ENCODE results near the gene BNC1.

The BNC1 gene

DNA sequence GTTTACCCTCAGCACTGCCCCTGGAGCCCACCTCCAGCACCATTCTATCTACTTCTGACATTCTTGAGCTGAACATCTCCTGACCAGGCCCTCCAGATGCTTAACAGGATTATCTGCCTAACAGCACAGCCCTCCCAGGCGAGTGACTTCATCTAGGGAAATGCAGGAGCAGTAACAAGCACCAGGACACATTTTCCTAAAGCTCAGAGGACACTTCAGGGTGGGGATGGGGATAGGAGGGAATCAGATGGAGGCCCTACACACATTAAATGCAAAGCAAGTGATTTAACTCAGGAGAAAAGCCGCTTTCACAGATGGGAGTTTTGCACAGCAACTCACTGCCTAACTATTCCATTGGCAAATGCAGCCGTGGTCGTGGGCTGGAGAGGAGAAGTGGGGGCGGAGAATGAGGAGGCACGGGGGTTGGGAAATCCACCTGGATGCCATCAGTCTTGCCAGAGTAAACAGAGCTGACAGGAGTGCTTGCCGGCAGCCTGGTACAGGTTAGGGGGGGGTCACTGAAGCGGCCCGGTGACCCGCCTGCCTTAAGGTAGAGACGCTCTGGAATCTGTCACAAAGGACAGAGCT lies 21.3 kb upstream of the BNC1 start:
- no peak for TF ChIP-seq ZFP30 (CRISPR knock-in tag; IDR thresholded peaks at IDR 0.05)
- TF ChIP-seq ESRRG (CRISPR knock-in tag; IDR thresholded peaks at IDR 0.05): no peak
- no peak for TF ChIP-seq TCF4 (CRISPR knock-in tag; IDR thresholded peaks at IDR 0.05; ENCODE audit: borderline replicate concordance)
- TF ChIP-seq, protein P1, sequence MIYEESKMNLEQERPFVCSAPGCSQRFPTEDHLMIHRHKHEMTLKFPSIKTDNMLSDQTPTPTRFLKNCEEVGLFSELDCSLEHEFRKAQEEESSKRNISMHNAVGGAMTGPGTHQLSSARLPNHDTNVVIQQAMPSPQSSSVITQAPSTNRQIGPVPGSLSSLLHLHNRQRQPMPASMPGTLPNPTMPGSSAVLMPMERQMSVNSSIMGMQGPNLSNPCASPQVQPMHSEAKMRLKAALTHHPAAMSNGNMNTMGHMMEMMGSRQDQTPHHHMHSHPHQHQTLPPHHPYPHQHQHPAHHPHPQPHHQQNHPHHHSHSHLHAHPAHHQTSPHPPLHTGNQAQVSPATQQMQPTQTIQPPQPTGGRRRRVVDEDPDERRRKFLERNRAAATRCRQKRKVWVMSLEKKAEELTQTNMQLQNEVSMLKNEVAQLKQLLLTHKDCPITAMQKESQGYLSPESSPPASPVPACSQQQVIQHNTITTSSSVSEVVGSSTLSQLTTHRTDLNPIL (CRISPR knock-in tag; IDR thresholded peaks at IDR 0.05; ENCODE audit: low read depth): no peak
- no peak for TF ChIP-seq CSDC2 (CRISPR knock-in tag; IDR thresholded peaks at IDR 0.05)
- no peak for TF ChIP-seq ZNF70 (CRISPR knock-in tag; IDR thresholded peaks at IDR 0.05)
- no peak for ATAC-seq

DNA sequence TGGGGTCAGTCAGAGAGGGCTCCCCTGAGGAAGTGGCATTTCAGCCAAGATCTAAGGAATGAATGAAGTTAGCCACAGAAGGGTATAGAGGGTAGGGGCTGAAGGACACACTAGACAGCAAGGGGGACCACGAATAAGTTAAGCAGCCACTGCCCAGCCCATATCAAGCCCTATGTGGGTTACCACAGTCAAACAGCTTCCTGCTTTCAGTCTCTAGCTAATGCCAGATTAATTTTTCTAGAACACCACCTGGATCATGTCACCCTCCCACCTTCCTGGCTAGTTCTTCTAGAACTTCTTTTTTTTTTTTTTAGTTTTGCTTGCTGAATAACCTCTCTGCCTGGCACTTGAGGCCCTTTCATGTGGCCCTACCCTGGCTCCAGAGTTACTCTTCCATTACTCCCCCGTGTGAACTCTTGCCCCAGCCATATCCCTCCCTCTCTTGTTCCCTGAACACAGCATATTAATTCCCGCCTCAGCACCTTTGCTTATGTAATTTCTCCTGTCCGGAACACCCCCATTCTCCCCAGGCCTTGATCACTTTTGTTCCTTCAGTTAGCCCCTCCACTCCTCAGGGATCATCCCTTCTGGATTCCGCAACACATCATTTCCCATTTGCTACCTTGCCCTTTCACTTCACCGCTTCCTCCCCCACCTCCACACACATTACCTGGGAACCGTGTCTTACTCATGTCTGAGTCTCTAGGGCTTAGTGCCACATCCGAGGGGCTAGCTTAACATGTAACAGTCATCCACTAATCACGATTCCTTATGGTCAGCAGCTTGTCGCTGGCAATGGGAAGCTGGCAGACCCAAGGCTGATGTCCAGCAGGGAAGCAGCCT lies 20.6 kb upstream of the BNC1 start:
- no peak for TF ChIP-seq ZNF70 (CRISPR knock-in tag; IDR thresholded peaks at IDR 0.05)
- TF ChIP-seq, protein P2, sequence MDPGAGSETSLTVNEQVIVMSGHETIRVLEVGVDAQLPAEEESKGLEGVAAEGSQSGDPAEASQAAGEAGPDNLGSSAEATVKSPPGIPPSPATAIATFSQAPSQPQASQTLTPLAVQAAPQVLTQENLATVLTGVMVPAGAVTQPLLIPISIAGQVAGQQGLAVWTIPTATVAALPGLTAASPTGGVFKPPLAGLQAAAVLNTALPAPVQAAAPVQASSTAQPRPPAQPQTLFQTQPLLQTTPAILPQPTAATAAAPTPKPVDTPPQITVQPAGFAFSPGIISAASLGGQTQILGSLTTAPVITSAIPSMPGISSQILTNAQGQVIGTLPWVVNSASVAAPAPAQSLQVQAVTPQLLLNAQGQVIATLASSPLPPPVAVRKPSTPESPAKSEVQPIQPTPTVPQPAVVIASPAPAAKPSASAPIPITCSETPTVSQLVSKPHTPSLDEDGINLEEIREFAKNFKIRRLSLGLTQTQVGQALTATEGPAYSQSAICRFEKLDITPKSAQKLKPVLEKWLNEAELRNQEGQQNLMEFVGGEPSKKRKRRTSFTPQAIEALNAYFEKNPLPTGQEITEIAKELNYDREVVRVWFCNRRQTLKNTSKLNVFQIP (CRISPR knock-in tag; IDR thresholded peaks at IDR 0.05; ENCODE audit: borderline replicate concordance, low read depth): no peak
- no peak for TF ChIP-seq TCF4 (CRISPR knock-in tag; IDR thresholded peaks at IDR 0.05; ENCODE audit: borderline replicate concordance)
- TF ChIP-seq, protein P3, sequence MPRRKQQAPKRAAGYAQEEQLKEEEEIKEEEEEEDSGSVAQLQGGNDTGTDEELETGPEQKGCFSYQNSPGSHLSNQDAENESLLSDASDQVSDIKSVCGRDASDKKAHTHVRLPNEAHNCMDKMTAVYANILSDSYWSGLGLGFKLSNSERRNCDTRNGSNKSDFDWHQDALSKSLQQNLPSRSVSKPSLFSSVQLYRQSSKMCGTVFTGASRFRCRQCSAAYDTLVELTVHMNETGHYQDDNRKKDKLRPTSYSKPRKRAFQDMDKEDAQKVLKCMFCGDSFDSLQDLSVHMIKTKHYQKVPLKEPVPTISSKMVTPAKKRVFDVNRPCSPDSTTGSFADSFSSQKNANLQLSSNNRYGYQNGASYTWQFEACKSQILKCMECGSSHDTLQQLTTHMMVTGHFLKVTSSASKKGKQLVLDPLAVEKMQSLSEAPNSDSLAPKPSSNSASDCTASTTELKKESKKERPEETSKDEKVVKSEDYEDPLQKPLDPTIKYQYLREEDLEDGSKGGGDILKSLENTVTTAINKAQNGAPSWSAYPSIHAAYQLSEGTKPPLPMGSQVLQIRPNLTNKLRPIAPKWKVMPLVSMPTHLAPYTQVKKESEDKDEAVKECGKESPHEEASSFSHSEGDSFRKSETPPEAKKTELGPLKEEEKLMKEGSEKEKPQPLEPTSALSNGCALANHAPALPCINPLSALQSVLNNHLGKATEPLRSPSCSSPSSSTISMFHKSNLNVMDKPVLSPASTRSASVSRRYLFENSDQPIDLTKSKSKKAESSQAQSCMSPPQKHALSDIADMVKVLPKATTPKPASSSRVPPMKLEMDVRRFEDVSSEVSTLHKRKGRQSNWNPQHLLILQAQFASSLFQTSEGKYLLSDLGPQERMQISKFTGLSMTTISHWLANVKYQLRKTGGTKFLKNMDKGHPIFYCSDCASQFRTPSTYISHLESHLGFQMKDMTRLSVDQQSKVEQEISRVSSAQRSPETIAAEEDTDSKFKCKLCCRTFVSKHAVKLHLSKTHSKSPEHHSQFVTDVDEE (CRISPR knock-in tag; IDR thresholded peaks at IDR 0.05): no peak
- TF ChIP-seq, protein P4, sequence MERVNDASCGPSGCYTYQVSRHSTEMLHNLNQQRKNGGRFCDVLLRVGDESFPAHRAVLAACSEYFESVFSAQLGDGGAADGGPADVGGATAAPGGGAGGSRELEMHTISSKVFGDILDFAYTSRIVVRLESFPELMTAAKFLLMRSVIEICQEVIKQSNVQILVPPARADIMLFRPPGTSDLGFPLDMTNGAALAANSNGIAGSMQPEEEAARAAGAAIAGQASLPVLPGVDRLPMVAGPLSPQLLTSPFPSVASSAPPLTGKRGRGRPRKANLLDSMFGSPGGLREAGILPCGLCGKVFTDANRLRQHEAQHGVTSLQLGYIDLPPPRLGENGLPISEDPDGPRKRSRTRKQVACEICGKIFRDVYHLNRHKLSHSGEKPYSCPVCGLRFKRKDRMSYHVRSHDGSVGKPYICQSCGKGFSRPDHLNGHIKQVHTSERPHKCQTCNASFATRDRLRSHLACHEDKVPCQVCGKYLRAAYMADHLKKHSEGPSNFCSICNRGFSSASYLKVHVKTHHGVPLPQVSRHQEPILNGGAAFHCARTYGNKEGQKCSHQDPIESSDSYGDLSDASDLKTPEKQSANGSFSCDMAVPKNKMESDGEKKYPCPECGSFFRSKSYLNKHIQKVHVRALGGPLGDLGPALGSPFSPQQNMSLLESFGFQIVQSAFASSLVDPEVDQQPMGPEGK (CRISPR knock-in tag; IDR thresholded peaks at IDR 0.05; ENCODE audit: borderline replicate concordance): no peak
- TF ChIP-seq ZFP3 (CRISPR knock-in tag; IDR thresholded peaks at IDR 0.05): no peak
- ATAC-seq: no peak

DNA sequence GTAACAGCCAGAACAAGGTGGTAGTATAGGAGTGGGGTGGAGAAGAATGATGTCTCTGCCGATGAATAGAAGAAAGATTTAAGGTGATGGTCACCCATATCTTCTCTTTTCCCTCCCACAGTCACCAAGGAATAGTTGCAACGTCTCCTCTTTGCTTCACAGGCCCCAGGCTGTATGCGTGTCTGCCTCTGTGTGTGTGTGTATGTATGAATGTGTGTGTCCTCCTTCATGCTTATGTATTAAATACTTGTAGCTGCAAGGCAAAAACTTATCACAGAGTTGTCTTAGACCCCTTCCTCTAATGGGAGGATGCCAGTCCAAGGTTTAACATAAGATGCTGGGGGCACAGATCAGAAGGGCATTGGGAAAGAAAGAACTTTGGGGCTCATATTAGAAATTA lies 19.1 kb upstream of the BNC1 start:
- no peak for ATAC-seq
- no peak for TF ChIP-seq SNAI2 (CRISPR knock-in tag; IDR thresholded peaks at IDR 0.05)
- TF ChIP-seq, protein P1 (CRISPR knock-in tag; IDR thresholded peaks at IDR 0.05; ENCODE audit: low read depth): no peak
- no peak for TF ChIP-seq ZFP3 (CRISPR knock-in tag; IDR thresholded peaks at IDR 0.05)
- TF ChIP-seq BACH2 (CRISPR knock-in tag; IDR thresholded peaks at IDR 0.05; ENCODE audit: borderline replicate concordance): no peak
- TF ChIP-seq ZC3H10 (CRISPR knock-in tag; IDR thresholded peaks at IDR 0.05): no peak

DNA sequence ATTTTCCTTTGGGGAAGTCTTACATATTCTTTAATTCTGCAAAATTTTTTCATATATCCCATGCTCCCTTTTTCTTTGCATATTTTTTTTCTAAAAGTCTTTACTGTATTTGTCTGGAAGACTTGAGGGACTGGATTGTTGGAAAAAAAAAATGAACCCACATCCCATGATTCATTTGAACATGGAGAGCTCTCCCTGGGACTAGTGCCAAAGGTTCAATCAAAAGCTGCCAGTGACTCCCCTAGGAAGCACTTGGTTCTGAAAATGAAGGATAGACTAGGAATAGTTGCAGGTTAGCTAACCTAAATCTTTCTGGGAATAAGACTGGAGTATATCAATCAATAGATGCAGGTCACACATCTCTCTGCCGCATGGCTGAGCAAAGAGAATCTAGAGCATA lies 16.4 kb upstream of the BNC1 start:
- TF ChIP-seq, protein P2 (CRISPR knock-in tag; IDR thresholded peaks at IDR 0.05; ENCODE audit: borderline replicate concordance, low read depth): no peak
- TF ChIP-seq PPARA (CRISPR knock-in tag; IDR thresholded peaks at IDR 0.05; ENCODE audit: borderline replicate concordance): no peak
- no peak for TF ChIP-seq SNAI2 (CRISPR knock-in tag; IDR thresholded peaks at IDR 0.05)
- no peak for TF ChIP-seq ARNTL (CRISPR knock-in tag; IDR thresholded peaks at IDR 0.05; ENCODE audit: borderline replicate concordance, low read depth)
- no peak for TF ChIP-seq ISL1 (CRISPR knock-in tag; IDR thresholded peaks at IDR 0.05)
- TF ChIP-seq ZNF565 (CRISPR knock-in tag; conservative IDR thresholded peaks at IDR 0.05; ENCODE audit: low read depth): no peak
- TF ChIP-seq, protein P4 (CRISPR knock-in tag; IDR thresholded peaks at IDR 0.05; ENCODE audit: borderline replicate concordance): no peak
- TF ChIP-seq ZFP3 (CRISPR knock-in tag; IDR thresholded peaks at IDR 0.05): no peak
- no peak for TF ChIP-seq ESRRG (CRISPR knock-in tag; IDR thresholded peaks at IDR 0.05)
- no peak for ATAC-seq

All from SK-N-SH treated with all-trans-retinoic acid at 6 μM for 48 hours (cell line).